HG02973 (cell line): ENCODE data around the gene ST3GAL5.
"Not testable (repeated sequence)": the region's sequence is repeated elsewhere in the genome, so short reads cannot be mapped to it uniquely, and the experiment has no call there.

ENCODE experiments used
- ATAC-seq: cut with Tn5 transposase; IDR thresholded peaks from one replicate; pipeline ENCODE4 v1.9.1; 2021; ENCODE audit warnings: moderate library complexity; ENCODE audit not compliant: unreplicated experiment

ST3GAL5 gene

DNA sequence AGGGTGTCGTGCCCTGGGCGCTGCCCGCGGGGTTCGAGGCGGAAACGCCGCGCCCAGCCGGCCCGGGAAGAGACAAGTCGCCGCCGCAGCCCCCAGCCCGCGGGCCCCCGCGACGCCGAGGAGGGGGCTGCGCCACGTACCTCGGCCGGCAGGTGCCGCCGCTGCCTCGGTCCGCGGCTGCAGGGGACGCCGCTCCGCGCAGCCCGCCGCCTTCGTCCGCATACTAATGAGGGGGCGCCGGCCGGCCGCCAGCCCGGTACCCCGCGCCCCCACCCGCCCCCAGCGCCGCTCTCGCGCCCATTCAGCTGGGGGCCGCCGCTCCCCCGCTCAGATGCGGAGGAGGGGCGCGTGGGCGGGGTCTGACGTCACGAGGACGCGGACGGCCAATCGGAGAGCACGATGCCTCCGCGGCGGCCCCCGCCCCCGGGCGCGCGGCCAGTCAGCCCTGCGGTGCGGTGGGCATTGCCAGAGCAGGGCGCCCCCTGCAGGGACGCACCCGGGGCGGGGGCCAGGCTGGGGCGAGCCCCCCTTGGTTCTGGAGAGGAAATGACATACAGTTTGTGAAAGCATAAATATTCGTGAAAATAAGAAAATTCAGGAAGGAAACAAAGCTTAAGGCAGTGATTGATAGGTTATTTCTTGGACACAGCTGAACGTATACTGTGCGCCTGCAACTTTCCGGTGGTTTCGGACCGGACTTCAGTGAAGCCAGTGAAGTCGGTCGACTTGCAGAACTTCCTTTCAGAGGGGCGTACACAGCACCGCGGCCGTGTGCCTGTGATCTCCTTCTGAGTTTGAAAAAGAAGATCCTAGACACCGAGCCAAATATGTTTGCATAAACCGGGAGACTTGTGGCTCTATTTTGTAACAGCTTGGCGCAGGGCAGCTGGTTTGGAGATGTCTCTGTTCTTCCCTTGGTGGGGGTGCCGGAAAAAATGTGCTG, at the start of gene ST3GAL5:
TSS of gene ST3GAL5 (minus strand) at position 307 of the 943 bp plus-strand sequence. CDS start at position 222, 85 bp downstream.
- ATAC-seq: peak; percentile 81

DNA sequence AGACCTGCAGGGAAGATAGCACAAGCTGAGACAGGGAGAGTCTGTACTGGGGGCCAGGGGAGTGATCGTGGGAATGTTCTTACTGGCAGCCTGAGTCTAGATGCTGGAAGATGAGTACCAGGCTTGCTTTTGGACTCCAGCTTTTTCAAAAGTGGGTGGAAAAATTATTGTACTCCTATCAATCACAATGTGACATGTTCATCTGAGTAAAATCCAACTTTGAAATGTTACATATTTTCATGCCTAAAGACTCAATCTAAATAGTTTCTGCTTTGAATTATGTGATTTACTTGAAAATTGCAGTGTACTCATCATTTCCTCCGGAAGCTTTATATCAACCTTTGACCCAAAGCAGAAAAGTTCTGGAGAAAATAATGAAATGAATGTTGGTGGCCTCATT, 49.7 kb upstream of the ST3GAL5 start:
- no peak for ATAC-seq

DNA sequence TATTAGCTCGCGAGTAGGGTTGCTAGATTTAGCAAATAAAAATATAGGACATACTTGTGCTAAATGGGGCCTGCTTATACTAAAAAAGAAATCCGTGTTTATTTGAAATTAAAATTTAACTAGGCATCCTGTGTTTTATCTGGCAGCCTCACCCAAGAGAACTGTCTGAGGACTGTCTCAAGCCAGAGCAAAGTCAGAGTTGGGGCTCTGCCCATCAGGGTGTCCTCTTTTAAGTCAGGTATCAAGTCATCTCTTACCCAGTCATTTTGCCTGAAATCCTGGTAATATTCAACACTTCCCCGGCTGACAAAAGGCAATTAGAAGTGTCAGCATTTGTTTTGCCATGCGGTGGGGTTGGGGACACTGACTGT, 48.3 kb upstream of the ST3GAL5 start:
- ATAC-seq: no peak

DNA sequence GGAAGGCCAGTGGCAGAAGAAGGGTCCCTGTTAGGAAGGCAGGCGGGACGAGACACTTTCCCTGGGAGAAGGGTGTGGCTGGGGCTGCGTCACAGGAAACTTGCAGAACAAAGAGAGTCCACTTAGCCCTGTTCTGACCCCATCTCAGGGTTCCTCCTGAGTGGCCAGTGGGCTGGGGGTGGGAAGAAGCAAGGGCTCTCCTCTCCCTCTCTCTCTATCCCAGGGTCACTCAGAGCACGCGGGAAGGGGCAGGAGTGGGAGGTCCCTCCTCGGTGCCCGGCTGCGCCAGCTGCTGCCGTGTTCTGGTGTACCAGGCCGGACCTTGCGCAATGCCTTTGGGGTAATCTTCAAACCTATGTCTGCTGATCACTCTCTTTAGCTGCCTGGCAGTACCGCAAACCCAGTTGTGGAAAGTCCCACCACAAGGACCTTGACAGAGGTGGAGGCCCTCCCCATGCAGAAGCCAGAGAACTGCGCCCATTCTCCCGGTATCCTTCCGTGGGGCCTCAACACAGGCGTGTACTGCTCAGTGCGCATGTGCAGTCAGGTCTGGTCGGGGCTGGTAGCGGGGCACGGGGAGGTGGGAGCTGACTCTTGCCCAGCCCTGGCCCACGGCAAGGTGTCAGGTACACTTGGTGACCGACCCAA, 47.8 kb upstream of the ST3GAL5 start:
- no peak for ATAC-seq

DNA sequence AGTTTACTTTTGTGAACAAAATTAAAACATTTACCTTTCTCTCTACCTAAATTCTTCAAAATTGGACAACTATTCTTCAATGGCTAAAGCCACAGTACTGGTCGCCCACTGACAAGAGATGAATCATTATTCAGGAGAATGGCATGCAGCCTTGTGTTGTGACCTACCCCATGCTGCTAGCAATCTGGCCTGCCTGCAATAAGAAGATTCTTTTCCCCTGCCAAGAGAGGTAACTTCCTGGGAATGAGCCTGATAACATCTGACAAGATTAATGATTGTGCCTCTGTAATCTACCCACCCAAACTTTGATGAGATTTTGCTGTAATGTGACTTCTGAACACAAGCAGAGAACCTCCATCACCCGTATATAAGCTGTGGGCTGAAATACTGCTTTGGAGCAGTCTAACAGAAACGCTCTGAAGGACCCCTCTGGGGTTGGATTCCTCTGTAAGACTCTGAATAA, 47.0 kb upstream of the ST3GAL5 start:
- no peak for ATAC-seq

DNA sequence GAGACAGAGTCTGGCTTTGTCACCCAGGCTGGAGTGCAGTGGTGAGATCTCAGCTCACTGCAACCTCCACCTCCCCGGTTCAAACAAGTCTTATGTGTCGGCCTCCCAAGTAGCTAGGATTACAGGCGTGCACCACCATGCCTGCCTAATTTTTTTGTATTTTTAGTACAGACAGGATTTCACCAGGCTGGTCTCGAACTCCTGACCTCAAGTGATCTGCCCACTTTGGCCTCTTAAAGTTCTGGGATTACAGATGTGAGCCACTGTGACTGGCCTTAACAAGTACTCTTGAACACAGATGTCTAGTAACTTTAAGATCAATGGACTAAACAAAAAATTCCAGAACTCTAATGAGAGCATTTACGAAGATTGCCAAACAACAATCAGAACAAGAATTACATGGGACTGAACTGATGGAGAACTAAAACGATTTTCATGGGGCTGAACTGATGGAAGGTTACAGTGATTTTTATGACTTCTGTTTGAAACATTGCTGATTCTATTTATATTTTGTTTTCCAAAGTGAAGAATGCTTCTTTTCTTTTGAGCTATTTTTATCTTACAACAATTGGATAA, 46.5 kb upstream of the ST3GAL5 start:
- ATAC-seq: no peak

DNA sequence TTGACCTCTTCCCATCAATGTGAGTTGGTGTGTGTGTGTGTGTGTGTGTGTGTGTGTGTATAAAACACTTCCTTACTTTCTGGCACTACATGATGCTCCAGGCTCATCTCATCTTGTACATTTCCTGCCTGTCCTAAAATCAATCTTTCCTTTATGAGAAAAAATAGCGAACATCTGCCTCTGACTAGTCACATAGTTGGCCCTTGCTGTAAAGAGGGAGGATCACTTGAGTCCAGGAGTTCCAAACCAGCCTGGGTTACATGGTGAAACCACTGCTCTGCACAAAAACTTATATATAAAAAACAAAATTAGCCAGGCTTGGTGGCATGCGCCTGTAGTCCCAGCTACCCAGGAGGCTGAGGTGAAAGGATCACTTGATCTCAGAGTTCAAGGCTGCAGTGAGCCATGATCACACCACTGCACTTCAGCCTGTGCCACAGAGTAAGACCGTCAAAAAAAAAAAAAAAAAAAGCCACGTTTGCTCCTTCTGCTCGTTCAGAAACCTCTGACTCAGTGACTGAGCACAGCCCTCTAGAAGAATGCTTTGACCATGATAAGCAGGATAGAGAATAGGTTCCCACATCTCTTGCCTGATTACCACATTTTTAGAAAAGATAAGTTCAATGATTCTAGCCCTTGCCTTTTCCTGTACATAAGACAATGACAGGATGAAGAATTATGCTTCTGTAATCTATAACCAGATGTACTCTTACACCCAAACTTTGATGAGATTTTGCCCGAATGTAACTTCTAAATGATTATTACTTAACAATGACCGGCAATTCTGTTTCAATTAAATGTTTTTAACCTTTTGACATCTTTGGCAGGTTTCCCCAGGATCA, 45.2 kb upstream of the ST3GAL5 start:
- no peak for ATAC-seq

DNA sequence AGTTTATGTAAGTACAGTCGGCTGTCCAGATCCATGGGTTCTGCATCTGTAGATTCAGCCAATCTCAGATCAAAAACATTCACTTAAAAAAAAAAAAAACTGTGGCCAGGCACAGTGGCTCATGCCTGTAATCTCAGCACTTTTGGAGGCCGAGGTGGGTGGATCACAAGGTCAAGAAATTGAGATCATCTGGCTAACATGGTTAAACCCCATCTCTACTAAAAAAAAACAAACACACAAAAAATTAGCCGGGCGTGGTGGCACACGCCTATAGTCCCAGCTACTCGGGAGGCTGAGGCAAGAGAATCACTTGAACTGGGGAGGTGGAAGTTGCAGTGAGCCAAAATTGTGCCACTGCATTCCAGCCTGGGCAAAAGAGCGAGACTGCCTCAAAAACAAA, 42.4 kb upstream of the ST3GAL5 start:
- ATAC-seq: not testable (repeated sequence)

DNA sequence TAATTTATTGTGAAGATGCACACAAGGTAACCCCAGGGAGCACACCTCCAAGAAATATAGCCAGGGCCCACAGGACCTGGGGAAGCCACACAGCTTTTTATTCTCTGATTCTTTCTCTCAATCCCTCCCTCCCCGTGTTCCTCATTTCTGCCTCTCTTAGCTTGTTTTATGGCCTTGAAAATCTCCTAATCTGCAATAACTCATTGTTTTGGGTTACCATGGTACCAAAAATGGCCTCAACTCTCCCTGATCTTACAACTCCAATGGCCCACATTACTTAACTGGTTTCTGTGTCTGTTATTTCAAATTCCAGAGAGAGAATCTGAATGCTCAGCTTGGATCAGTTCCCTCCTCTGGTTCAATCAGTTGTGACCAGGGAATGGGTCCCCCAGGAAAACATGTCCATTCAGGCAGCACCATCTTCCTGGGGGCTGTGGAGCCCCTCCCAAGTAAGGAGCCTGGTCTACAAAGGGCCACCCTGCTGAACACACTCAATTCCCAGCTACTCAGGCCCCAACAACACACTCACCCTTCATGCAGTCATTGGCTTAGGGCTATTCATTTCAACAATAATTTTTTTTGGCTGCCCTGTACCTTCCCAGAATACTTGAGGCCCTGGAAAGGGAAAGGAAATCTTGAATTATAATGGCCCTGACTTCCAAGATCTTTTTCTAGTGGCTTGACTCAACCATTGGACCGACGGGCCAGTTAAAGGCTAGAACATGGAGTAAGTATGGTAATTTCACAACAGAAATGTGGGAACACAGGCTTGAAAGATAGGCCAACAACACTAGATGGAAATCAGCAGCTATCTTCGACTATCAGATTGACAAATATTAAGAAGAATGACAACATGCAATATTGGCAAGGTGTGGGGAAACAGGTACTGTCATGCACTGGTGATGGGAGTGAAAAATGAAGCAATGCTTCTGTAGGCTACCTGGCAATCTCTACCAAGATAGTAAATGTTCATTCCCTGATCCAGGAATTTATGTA, 41.6 kb upstream of the ST3GAL5 start:
- ATAC-seq: no peak

DNA sequence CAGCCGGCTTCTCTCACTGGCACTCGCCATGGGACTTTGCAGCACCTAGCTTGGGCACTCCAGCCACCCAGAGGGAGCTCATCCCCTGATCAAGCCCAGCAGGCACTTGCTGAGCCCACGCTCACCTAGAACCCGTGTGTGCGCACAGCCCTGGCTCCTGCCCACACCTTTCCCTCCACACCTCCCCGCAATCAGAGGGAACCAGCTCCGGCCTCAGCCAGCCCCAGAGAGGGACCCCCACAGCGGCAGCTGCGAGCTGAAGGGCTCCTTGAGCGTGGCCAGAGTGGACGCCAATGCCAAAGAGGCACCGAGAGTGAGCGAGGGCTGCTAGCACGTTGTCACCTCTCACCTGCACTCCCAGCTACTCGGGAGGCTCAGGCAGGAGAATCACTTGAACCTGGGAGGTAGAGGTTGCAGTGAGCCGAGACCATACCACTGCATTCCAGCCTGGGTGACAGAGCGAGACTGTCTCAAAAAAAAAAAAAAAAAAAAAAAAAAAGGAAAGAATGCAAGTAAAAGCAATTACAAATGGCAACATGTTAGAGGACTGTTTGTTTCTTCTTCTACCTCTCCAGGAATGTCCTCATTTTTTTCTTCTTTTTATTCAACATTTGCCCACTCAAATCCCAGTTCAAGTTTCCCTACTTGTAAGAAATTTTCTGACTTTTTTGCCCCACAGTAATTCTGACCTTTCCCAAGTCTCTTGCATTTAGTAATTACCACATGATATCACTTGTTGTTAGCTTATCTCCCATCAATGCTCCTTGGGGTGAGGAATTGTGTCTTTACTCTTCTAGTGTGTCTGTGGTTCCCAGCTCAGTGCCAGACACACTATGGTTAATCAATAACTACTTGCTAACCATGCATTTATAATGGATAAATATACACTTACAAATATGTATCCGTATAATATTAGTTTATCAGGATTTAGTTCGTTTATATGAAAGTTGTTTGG, 40.6 kb upstream of the ST3GAL5 start:
- ATAC-seq: no peak

DNA sequence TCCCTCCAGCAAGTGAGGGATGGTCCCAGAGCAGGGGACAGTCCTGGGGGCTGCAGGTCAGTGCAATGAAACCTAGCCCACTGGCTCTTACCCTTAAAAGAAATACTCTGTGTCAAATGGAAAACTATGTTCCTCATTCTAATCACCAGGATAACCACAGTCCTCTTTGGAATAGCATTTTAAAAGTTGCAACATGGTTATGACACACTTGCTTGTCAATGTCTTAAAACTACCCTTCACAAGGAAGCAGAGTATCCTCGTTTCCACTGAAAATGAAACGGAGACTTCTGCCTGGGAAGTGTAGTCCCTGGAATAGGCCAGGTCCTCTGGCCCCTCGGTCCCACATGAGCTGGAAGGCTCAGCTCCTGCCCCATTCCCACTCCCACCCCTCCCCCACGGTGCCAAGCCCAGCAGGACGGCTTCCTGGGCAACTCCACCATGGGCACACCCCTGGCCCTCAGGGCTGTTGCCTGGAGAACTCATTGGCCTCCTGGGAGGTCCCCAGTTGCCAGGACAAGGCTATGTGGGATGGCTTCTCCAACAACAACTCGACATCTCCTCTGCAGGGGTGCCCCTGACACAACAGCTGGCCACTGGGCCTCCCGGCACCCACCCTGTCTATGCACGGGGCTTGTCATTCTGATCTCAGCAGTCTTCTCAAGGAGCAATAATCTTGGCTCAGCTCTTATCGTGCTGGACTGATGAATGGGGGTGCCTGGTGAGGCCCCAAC, 38.3 kb upstream of the ST3GAL5 start:
- no peak for ATAC-seq

DNA sequence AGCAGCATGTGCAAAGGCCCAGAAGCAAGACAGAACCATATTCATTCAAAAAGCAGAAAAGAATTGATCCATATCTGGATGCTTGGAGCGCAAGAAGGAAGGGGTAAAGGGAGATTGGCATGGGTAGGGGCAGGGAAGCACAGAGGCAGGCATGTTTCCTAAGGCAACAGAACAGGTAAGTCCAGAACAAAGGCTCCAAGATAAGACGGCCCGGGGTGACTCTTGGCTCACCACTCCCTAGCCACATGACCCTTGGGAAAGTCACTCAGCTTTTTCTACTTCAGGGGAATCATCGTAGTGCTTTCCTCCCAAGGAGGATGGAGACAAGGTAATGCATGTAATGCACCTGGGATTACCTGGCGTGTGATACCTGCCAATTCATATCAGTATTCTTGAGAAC, 37.7 kb upstream of the ST3GAL5 start:
- no peak for ATAC-seq

DNA sequence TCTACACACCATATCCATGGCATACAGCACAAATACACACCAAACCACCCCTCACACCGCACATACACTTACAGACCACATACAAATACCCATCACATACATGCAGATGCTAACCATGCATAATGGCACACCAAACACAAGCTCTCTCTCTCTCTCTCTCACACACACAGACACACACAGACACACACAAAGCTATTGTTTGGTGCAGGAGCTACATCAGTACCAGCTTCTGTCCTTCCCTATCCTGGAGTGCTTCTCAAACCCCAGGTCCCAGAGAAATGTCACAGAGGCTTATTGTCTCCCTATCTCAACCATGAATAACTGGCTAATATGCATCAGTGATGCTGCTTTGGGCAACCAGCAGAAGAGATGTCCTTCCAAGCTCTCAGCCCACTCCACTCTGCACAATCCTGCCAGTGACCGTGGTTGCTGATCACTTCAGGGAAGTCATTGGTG, 36.5 kb upstream of the ST3GAL5 start:
- ATAC-seq: no peak

DNA sequence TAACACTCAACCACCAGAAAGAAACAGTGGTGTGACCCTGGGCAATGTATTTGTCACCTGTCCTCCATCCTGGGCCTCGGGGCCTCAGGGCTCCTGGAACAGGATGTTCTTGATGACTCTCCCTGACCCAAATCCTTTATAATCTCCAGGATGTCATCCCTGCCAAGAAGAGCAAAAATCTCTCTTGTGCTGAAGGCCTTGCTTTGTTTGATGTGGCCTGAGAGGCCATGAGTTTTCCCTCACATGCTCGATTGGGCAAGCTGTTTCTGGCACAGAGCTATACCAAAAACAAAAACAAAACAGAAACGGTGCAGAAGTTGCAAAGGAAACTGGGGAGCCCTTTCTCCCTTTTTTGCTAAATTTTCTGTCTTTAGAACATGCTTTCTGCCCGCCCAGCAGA, 35.7 kb upstream of the ST3GAL5 start:
- no peak for ATAC-seq

DNA sequence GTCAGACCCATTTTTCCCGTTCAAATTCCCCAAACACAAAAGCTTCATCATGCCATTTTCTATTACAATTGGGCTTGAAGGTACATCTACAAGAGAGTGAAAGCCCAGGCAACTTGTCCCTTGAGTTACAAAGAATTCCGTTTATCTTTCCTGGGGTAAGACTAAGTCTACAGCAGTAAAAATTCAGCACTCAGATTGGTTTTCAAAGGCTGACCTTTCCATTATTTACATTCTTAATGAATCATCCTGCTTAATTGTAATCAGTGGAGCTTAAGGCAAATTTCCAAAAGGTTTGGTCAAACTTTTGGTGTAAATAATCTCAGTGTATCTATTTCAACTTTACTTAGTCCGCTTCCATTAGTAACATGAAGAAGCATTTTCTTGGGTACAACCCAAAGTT, 33.4 kb upstream of the ST3GAL5 start:
- no peak for ATAC-seq

DNA sequence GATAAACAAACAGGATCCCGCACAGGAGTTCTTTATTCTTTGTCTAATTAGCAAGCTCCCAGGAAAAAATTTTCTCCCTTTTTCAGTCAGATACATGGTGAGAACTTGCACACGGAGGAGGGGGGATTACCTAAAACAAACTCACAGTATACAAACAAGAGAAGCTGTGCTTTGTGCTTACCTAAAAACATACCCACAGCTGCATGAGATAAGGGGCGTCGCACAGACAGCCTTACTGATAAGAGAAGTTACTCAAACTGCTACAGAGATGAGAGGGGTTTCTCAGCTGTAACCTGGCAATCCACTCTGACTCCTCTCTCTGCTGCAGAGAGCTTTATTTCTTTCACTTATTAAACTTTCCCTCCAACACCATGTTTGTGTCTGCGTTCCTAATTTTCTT, 32.9 kb upstream of the ST3GAL5 start:
- ATAC-seq: no peak

DNA sequence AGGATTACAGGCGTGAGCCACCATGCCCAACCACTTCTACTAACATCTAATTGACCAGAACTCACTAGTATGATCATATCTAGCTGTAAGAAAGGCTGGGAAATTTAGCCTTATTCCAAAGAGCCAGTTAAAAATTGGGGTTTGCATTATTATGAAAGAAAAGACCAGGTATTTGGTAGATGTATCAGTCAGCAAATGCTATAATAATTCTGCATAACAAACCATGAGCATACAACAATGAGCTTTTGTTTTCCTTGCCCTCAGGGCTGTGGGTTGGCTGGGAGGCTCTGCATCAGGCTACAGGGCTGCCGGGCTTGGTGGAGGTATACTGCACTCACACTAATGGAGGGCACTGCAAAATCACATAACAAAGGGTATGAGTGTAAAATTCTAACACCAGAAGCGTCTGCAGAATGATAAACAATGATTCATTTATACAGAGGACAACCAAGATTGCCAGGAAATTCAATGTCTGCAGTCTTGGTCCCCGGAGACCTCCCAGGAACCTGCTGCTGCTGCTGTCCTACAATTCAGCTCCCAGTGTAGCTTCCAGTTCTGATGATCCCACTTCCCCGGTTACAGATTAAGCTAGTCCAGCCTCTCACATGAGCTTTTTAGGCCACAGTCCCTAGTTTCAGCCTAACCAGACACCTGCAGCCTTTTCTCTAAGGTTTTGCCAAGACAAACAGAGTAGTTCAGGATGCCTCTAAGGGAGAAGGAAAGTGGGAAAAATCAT, 32.2 kb upstream of the ST3GAL5 start:
- no peak for ATAC-seq
